H9 (cell line): ENCODE data around the gene PRSS50. TPM values are rescaled to one million over a fixed set of nuclear protein-coding genes. Genes with fewer than 3 reads are reported as not detected.

Experiments
- DNase-seq: peaks from one replicate; pipeline ENCODE4 v3.0.0-alpha.2; 2017
- H2AFZ ChIP-seq: one replicate; pipeline ENCODE4 v1.6.1; 2013; ENCODE audit warnings: mild to moderate bottlenecking, low read length, control low read depth, moderate library complexity
- H2AK5ac ChIP-seq: 2 replicates; pipeline ENCODE4 v1.6.1; 2013; ENCODE audit warnings: low read length, control low read depth, mixed read lengths; ENCODE audit not compliant: insufficient read length
- H2BK120ac ChIP-seq: one replicate; pipeline ENCODE4 v1.6.1; 2013; ENCODE audit warnings: low read depth, mild to moderate bottlenecking, low read length, control low read depth, inconsistent platforms; ENCODE audit not compliant: poor library complexity, severe bottlenecking
- H2BK12ac ChIP-seq: 2 replicates; pipeline ENCODE4 v1.6.1; 2013; ENCODE audit warnings: low read length, control low read depth, mixed read lengths, low read depth; ENCODE audit not compliant: insufficient read length
- H2BK15ac ChIP-seq: 2 replicates; pipeline ENCODE4 v1.6.1; 2013; ENCODE audit warnings: low read depth, low read length, control low read depth
- H2BK20ac ChIP-seq: one replicate; pipeline ENCODE4 v1.6.1; 2013; ENCODE audit warnings: low read depth, mild to moderate bottlenecking, low read length, control low read depth, inconsistent platforms; ENCODE audit not compliant: poor library complexity, severe bottlenecking
- H2BK5ac ChIP-seq: 2 replicates; pipeline ENCODE4 v1.6.1; 2013; ENCODE audit warnings: low read length, control low read depth, mixed read lengths; ENCODE audit not compliant: insufficient read length
- H3K14ac ChIP-seq: 2 replicates; pipeline ENCODE4 v1.6.1; 2013; ENCODE audit warnings: low read length, control low read depth; ENCODE audit not compliant: insufficient read depth
- H3K18ac ChIP-seq: 2 replicates; pipeline ENCODE4 v1.6.1; 2013; ENCODE audit warnings: low read depth, mild to moderate bottlenecking, mixed read lengths, low read length, control low read depth; ENCODE audit not compliant: insufficient read length
- H3K23ac ChIP-seq: 2 replicates; pipeline ENCODE4 v1.6.1; 2013; ENCODE audit warnings: low read length, control low read depth, mixed read lengths, low read depth; ENCODE audit not compliant: insufficient read length
- H3K23me2 ChIP-seq: 2 replicates; pipeline ENCODE4 v1.6.1; 2013; ENCODE audit warnings: low read depth, mild to moderate bottlenecking, mixed read lengths, low read length, control low read depth; ENCODE audit not compliant: insufficient read length, poor library complexity, severe bottlenecking
- H3K27ac ChIP-seq: 2 replicates; pipeline ENCODE4 v1.5.1; 2013; ENCODE audit warnings: low read length, control low read depth, mixed read lengths, low read depth; ENCODE audit not compliant: insufficient read length
- H3K27me3 ChIP-seq: 2 replicates; pipeline ENCODE4 v1.6.1; 2013; ENCODE audit warnings: low read length, control low read depth, inconsistent platforms; ENCODE audit not compliant: insufficient read depth
- H3K4ac ChIP-seq: 2 replicates; pipeline ENCODE4 v1.6.1; 2013; ENCODE audit warnings: low read depth, mild to moderate bottlenecking, control low read depth, inconsistent platforms, low read length, moderate library complexity
- H3K4me1 ChIP-seq: 2 replicates; pipeline ENCODE4 v1.6.1; 2013; ENCODE audit warnings: low read length, control low read depth, inconsistent platforms; ENCODE audit not compliant: insufficient read depth
- H3K4me2 ChIP-seq: 2 replicates; pipeline ENCODE4 v1.6.1; 2013; ENCODE audit warnings: low read length, control low read depth, mixed read lengths; ENCODE audit not compliant: insufficient read length, insufficient read depth
- H3K56ac ChIP-seq: 2 replicates; pipeline ENCODE4 v1.6.1; 2013; ENCODE audit warnings: low read depth, mild to moderate bottlenecking, mixed read lengths, low read length, control low read depth; ENCODE audit not compliant: insufficient read length
- H3K79me1 ChIP-seq: 2 replicates; pipeline ENCODE4 v1.6.1; 2013; ENCODE audit warnings: low read depth, mild to moderate bottlenecking, moderate library complexity, low read length, control low read depth, inconsistent platforms; ENCODE audit not compliant: insufficient read depth, poor library complexity, severe bottlenecking
- H3K79me2 ChIP-seq: 2 replicates; pipeline ENCODE4 v1.6.1; 2013; ENCODE audit warnings: low read length, control low read depth, inconsistent platforms; ENCODE audit not compliant: insufficient read depth
- H3K9ac ChIP-seq: 2 replicates; pipeline ENCODE4 v1.6.1; 2013; ENCODE audit warnings: low read length, control low read depth, mixed read lengths; ENCODE audit not compliant: insufficient read length; ENCODE audit errors: extremely low read depth
- H3K9me3 ChIP-seq: one replicate; pipeline ENCODE4 v1.6.1; 2013; ENCODE audit warnings: low read depth, low read length, inconsistent platforms; ENCODE audit not compliant: control insufficient read depth
- H3T11ph ChIP-seq: one replicate; pipeline ENCODE4 v1.6.1; 2013; ENCODE audit warnings: mild to moderate bottlenecking, low read length, control low read depth, inconsistent platforms
- H4K20me1 ChIP-seq: one replicate; pipeline ENCODE4 v1.6.1; 2013; ENCODE audit not compliant: control insufficient read depth, insufficient read length, insufficient read depth
- H4K5ac ChIP-seq: 2 replicates; pipeline ENCODE4 v1.6.1; 2013; ENCODE audit warnings: low read depth, mild to moderate bottlenecking, mixed read lengths, low read length, control low read depth; ENCODE audit not compliant: insufficient read length
- H4K8ac ChIP-seq: replicated peaks from 2 replicates; pipeline ENCODE4 v1.6.1; 2013; ENCODE audit warnings: low read length, control low read depth, mixed read lengths, low read depth; ENCODE audit not compliant: insufficient read length
- H4K91ac ChIP-seq: 2 replicates; pipeline ENCODE4 v1.6.1; 2013; ENCODE audit warnings: low read depth, mild to moderate bottlenecking, moderate library complexity, mixed read lengths, low read length, control low read depth; ENCODE audit not compliant: insufficient read length
- H3K27ac Mint-ChIP-seq, 3 experiments: 2 replicates in 2 of 3; 3 replicates in 1 of 3; pipeline ENCODE4 v1.8.0; 2020 to 2021; ENCODE audit warnings: mixed read lengths in 3 of 3, mild to moderate bottlenecking in 1 of 3, moderate library complexity in 1 of 3
- H3K27me3 Mint-ChIP-seq: 2 replicates; pipeline ENCODE4 v1.8.0; 2021; ENCODE audit warnings: low read depth, mild to moderate bottlenecking, moderate library complexity, mixed read lengths
- H3K36me3 Mint-ChIP-seq, 3 experiments: 2 replicates in 2 of 3; 3 replicates in 1 of 3; pipeline ENCODE4 v1.8.0; 2020 to 2021; ENCODE audit warnings: low read depth in 3 of 3, mixed read lengths in 3 of 3; ENCODE audit not compliant: insufficient read depth in 1 of 3
- H3K4me1 Mint-ChIP-seq, 2 experiments: 2 replicates each; pipeline ENCODE4 v1.8.0; 2020; ENCODE audit warnings: mixed read lengths in 2 of 2
- H3K4me3 Mint-ChIP-seq, 2 experiments: 2 replicates in 1 of 2; 3 replicates in 1 of 2; pipeline ENCODE4 v1.8.0; 2020 to 2021; ENCODE audit warnings: mild to moderate bottlenecking in 2 of 2, mixed read lengths in 2 of 2, moderate library complexity in 1 of 2
- H3K9me3 Mint-ChIP-seq, 2 experiments: 2 replicates in 1 of 2; 3 replicates in 1 of 2; pipeline ENCODE4 v1.8.0; 2020; ENCODE audit warnings: mild to moderate bottlenecking in 2 of 2, mixed read lengths in 2 of 2, moderate library complexity in 1 of 2
- CTCF ChIP-seq: fragments of 200-600 bp; sonication (generic); conservative IDR thresholded peaks from 3 replicates; pipeline ENCODE4 v1.8.0; 2021; ENCODE audit warnings: antibody characterized with exemption, mild to moderate bottlenecking
- WGBS: extraction: QIAGEN DNeasy Blood & Tissue Kit; methylation state at CpG from one replicate; pipeline ENCODE4 v1.1.7; 2013; ENCODE audit warnings: missing lambda C conversion rate, low lambda C conversion rate, mixed read lengths; ENCODE audit not compliant: insufficient read length; ENCODE audit errors: extremely low coverage; 5-methylcytosine and 5-hydroxymethylcytosine counted together
- total RNA-seq: library from RNA; stranded (reverse); gene quantifications from 2 replicates; pipeline ENCODE4 v1.2.1, GENCODE V29; 2021

Gene PRSS50
- total RNA-seq, 1 experiment from 2014 or later, result 0.24 TPM

GRCh38 chr3:46711305-46711704 is 6.4 kb downstream of the PRSS50 start:
- Histone ChIP-seq H3K23me2 (no peaks in the 10 kb centered on the region), H2AFZ (no peak overlapping the region), H2BK12ac (no peak overlapping the region), H3K9ac (no peak overlapping the region), H2AK5ac (no peak overlapping the region), H3K4ac (no peak overlapping the region), H3K79me1 (no peaks in the 10 kb centered on the region), H4K5ac (no peak overlapping the region), H3K56ac (no peak overlapping the region), H3K27me3 (no peaks in the 10 kb centered on the region), H2BK20ac (no peak overlapping the region), H3T11ph (no peak overlapping the region), H3K14ac (no peak overlapping the region), H3K4me2 (no peak overlapping the region), H4K8ac (no peak overlapping the region), H4K20me1 (no peaks in the 10 kb centered on the region), H4K91ac (no peak overlapping the region), H2BK5ac (no peak overlapping the region), H3K79me2 (no peaks in the 10 kb centered on the region), H3K4me1 (no peaks in the 10 kb centered on the region), H3K27ac (no peak overlapping the region), H2BK15ac (no peak overlapping the region), H3K23ac (no peak overlapping the region), H3K9me3 (no peaks in the 10 kb centered on the region), H2BK120ac (no peak overlapping the region), H3K18ac (no peak overlapping the region)
- no peak for TF ChIP-seq CTCF
- Mint-ChIP-seq H3K9me3 (no peaks in the 10 kb centered on the region), H3K27ac (no peak overlapping the region), H3K4me1 (peaks cover 7 to 8% of the 10 kb centered on the region in 2 experiments), H3K36me3 (no peaks in the 10 kb centered on the region), H3K27me3 (peaks cover 2% of the 10 kb centered on the region), H3K4me3 (no peak overlapping the region)
- DNase-seq, result no peak
- no CpG with 5 or more reads among the region's 2 CpGs for WGBS
